NCI-H460 (cell line): ENCODE results near the gene CENPVL1. TPM values are rescaled to one million over a fixed set of nuclear protein-coding genes. Genes with fewer than 3 reads are reported as not detected.
A peak's percentile ranks its signal among the peaks of the same experiment; 100 is the strongest.
"Not testable (repeated sequence)": the region's sequence is repeated elsewhere in the genome, so short reads cannot be mapped to it uniquely, and the experiment has no call there.

Experiments
- DNase-seq: peaks from one replicate; pipeline ENCODE4 v3.0.0-alpha.2; 2016; ENCODE audit warnings: low read depth; ENCODE audit errors: extremely low read depth
- polyA plus RNA-seq: library from polyadenylated mRNA; depleted of rRNA; stranded (reverse); fragments of >200 nt; gene quantifications from 2 replicates; pipeline ENCODE4 v1.2.3, GENCODE V29; 2014; cell fraction: nucleus; rRNA removed
- total RNA-seq: library from RNA; depleted of rRNA; stranded (reverse); fragments of >200 nt; shearing (Covaris generic); gene quantifications from 2 replicates; pipeline ENCODE4 v1.2.3, GENCODE V29; 2014; rRNA removed

The CENPVL1 gene
- not detected in 2 replicates for total RNA-seq
- not detected in 2 replicates for polyA plus RNA-seq

- DNase-seq, result not testable (repeated sequence)
These were observed at the start of gene CENPVL1 for GRCh38 chrX:51710277-51711164. TSS of gene CENPVL1 (plus strand) at chrX:51710512. CDS start at chrX:51710512, 0 bp downstream.

GRCh38 chrX:51665981-51666380 lies 44.3 kb upstream of the CENPVL1 start:
- DNase-seq, result no peak

GRCh38 chrX:51679689-51680433 lies 30.5 kb upstream of the CENPVL1 start:
- DNase-seq, result not testable (repeated sequence)

GRCh38 chrX:51681808-51682719 lies 28.2 kb upstream of the CENPVL1 start:
- not testable (repeated sequence) for DNase-seq

- not testable (repeated sequence) for DNase-seq
These were observed 27.6 kb upstream of the CENPVL1 start, which contains the start of gene CENPVL2 for GRCh38 chrX:51682720-51683062. TSS of gene CENPVL2 (minus strand) at chrX:51682831. CDS start at chrX:51682831, 0 bp downstream.

GRCh38 chrX:51694254-51694653 lies 16.1 kb upstream of the CENPVL1 start:
- no peak for DNase-seq

- no peak for DNase-seq
These were observed 12.9 kb upstream of the CENPVL1 start for GRCh38 chrX:51697397-51697796.

- DNase-seq, result not testable (repeated sequence)
These were observed 2.8 kb downstream of the CENPVL1 start for GRCh38 chrX:51712943-51713647.

- DNase-seq, result no peak
These were observed 17.9 kb downstream of the CENPVL1 start for GRCh38 chrX:51728202-51728601.

- DNase-seq, result no peak
These were observed 26.8 kb downstream of the CENPVL1 start for GRCh38 chrX:51737091-51737490.

GRCh38 chrX:51742586-51742985 lies 32.3 kb downstream of the CENPVL1 start:
- DNase-seq, result no peak

- DNase-seq, result peak; percentile 71
These were observed 33.1 kb downstream of the CENPVL1 start, which contains the start of gene GSPT2 for GRCh38 chrX:51743179-51743957. TSS of gene GSPT2 (plus strand) at chrX:51743442. CDS start at chrX:51743627, 185 bp downstream.

GRCh38 chrX:51747671-51748070 lies 37.4 kb downstream of the CENPVL1 start:
- no peak for DNase-seq

GRCh38 chrX:51759055-51759839 lies 48.9 kb downstream of the CENPVL1 start:
- no peak for DNase-seq

GRCh38 chrX:51760657-51761056 lies 50.3 kb downstream of the CENPVL1 start:
- DNase-seq, result no peak
